ENCODE measurements around the gene UTS2. TPM values are rescaled to one million over a fixed set of nuclear protein-coding genes. Genes with fewer than 3 reads are reported as not detected.

The UTS2 gene
- total and polyA plus RNA-seq, 12 donors = 0.65 to 54.3 (median 6.7) TPM; not detected in 6

- no peaks in the 10 kb centered on the region for H3K27me3 ChIP-seq
- intact Hi-C loops (cut with DNase I) = loop anchor here in 1 of 2 donors (10.0 kb wide), 1 partner anchor 95 kb away; no protein-coding TSS in a partner anchor
- no peak for DNase-seq
- WGBS, 4 donors = 94 to 97% (median 96%) methylated on average over 13 of the region's 13 CpGs
- peaks cover 0 to 53% of the 10 kb centered on the region in 2 donors for H3K36me3 ChIP-seq (replicated peaks in 1 of 2)
- H3K4me3 ChIP-seq = no peak overlapping the region
- no peaks in the 10 kb centered on the region for H3K9me3 ChIP-seq (replicated peaks in 1 of 3)
- H3K4me1 ChIP-seq (replicated peaks in 1 of 2) = no peaks in the 10 kb centered on the region
- peak overlapping the region in 1 of 5 donors; percentile 38 for H3K27ac ChIP-seq
- no peak for TF ChIP-seq CTCF (IDR thresholded peaks at IDR 0.05)
- no peak for TF ChIP-seq POLR2A (IDR thresholded peaks at IDR 0.05)
These were observed 43.1 kb downstream of the UTS2 start for GRCh38 chr1:7809742-7810141.

- H3K9me3 ChIP-seq (replicated peaks in 1 of 3) = no peaks in the 10 kb centered on the region
- intact Hi-C loops (cut with DNase I) = no loop called here
- TF ChIP-seq POLR2A (IDR thresholded peaks at IDR 0.05) (no peak), CTCF (IDR thresholded peaks at IDR 0.05) (peak; percentile 21 to 52 (median 46))
These were observed 44.5 kb downstream of the UTS2 start for GRCh38 chr1:7808253-7808844.

GRCh38 chr1:7805460-7805859 lies 47.4 kb downstream of the UTS2 start:
- no peaks in the 10 kb centered on the region for H3K4me1 ChIP-seq (replicated peaks in 1 of 2)
- peaks cover 0 to 66% of the 10 kb centered on the region in 2 donors for H3K36me3 ChIP-seq (replicated peaks in 1 of 2)
- no peaks in the 10 kb centered on the region for H3K27me3 ChIP-seq
- no peaks in the 10 kb centered on the region for H3K9me3 ChIP-seq (replicated peaks in 1 of 3)
- DNase-seq = no peak
- no peak overlapping the region for H3K27ac ChIP-seq
- WGBS, 4 donors = 90 to 95% (median 91%) methylated on average over 9 of the region's 9 CpGs
- H3K4me3 ChIP-seq = no peak overlapping the region
- no peak for TF ChIP-seq CTCF (IDR thresholded peaks at IDR 0.05)
- TF ChIP-seq POLR2A (IDR thresholded peaks at IDR 0.05) = no peak
- intact Hi-C loops (cut with DNase I) = no loop called here

More at GRCh38 chr1:7808253-7808844, 44.5 kb downstream of the UTS2 start:
- DNase-seq = no peak
- Histone ChIP-seq H3K27me3 (no peaks in the 10 kb centered on the region), H3K27ac (no peak overlapping the region), H3K4me1 (replicated peaks in 1 of 2) (no peaks in the 10 kb centered on the region), H3K4me3 (no peak overlapping the region), H3K36me3 (replicated peaks in 1 of 2) (peaks cover 0 to 56% of the 10 kb centered on the region in 2 donors)
- WGBS, 4 donors = 17 to 44% (median 24%) methylated on average over 1 of the region's 1 CpG

Other genes with a start within 250 kb of the UTS2 start
- gene VAMP3, start 81.8 kb downstream of the UTS2 start, total RNA-seq = 100 to 1,000 TPM in 6 of 9 donors, 10 to 100 TPM in 3; 89.3 to 151 (median 116) TPM
- gene VAMP3, start 81.8 kb downstream of the UTS2 start, polyA plus RNA-seq = 100 to 1,000 TPM in 1 of 3 donors, 10 to 100 TPM in 2; 52.0 to 186 (median 61.6) TPM
- gene PER3, start 68.8 kb downstream of the UTS2 start, total RNA-seq = 10 to 100 TPM in 8 of 9 donors, 1 to 10 TPM in 1; 8.9 to 29.0 (median 18.8) TPM
- gene PER3, start 68.8 kb downstream of the UTS2 start, polyA plus RNA-seq = 10 to 100 TPM in 2 of 3 donors, 1 to 10 TPM in 1; 8.8 to 19.9 (median 14.8) TPM
- under 1 TPM in 5 of 9 donors, not detected in 4; 0.06 to 0.83 (median 0.30) TPM for gene TNFRSF9, start 87.8 kb upstream of the UTS2 start, total RNA-seq
- under 1 TPM; 0.03 to 0.15 (median 0.08) TPM for gene TNFRSF9, start 87.8 kb upstream of the UTS2 start, polyA plus RNA-seq
- 100 to 1,000 TPM; 266 to 478 (median 397) TPM for gene PARK7, start 108.6 kb upstream of the UTS2 start, total RNA-seq
- gene PARK7, start 108.6 kb upstream of the UTS2 start, polyA plus RNA-seq = 100 to 1,000 TPM; 274 to 697 (median 537) TPM
- gene ERRFI1, start 173.2 kb upstream of the UTS2 start, total RNA-seq = 10 to 100 TPM; 16.0 to 71.5 (median 27.4) TPM
- gene ERRFI1, start 173.2 kb upstream of the UTS2 start, polyA plus RNA-seq = 10 to 100 TPM; 14.4 to 29.8 (median 16.0) TPM

All from adrenal gland (tissue), 12 donors.